Right lobe of liver (tissue), 6 donors: ENCODE data around the gene SLC7A1. TPM values are rescaled to one million over a fixed set of nuclear protein-coding genes. Genes with fewer than 3 reads are reported as not detected.

ENCODE experiments used
- ATAC-seq, 4 donors: fragments of 200-7000 bp; cut with Tn5 transposase; one replicate each; pipeline ENCODE4 v1.9.1; 2020; ENCODE audit warnings: mild to moderate bottlenecking in 4 of 4, moderate library complexity in 4 of 4
- DNase-seq, 3 donors: peaks; one replicate each; pipeline ENCODE4 v3.0.0-alpha.2; 2020
- H3K27ac ChIP-seq, 3 donors: fragments of 200-600 bp; one replicate each; pipeline ENCODE4 v1.8.0; 2022
- H3K27me3 ChIP-seq, 2 donors: fragments of 200-600 bp; one replicate each; pipeline ENCODE4 v1.8.0; 2022
- H3K36me3 ChIP-seq, 4 donors: fragments of 200-600 bp; sonication (generic) in 1 of 4; one replicate each; pipeline versions ENCODE4 v1.5.1 to v1.8.0; 2017 to 2022; ENCODE audit warnings: control low read depth in 1 of 4
- H3K4me1 ChIP-seq, 4 donors: fragments of 200-600 bp; sonication (generic) in 1 of 4; one replicate each; pipeline versions ENCODE4 v1.5.1 to v1.8.0; 2017 to 2022; ENCODE audit warnings: control low read depth in 1 of 4
- H3K4me3 ChIP-seq, 3 donors: fragments of 200-600 bp; one replicate each; pipeline ENCODE4 v1.8.0; 2022
- H3K9me3 ChIP-seq, 4 donors: fragments of 200-600 bp; sonication (generic) in 1 of 4; one replicate each; pipeline versions ENCODE4 v1.5.1 to v1.8.0; 2017 to 2022; ENCODE audit warnings: control low read depth in 1 of 4
- CTCF ChIP-seq, 4 donors: fragments of 200-600 bp in 3 of 4; fragments of 450-650 bp in 1 of 4; IDR thresholded peaks; one replicate each; pipeline versions ENCODE4 v1.5.1 to v1.8.0; 2016 to 2022; ENCODE audit warnings: antibody characterized with exemption in 4 of 4, mild to moderate bottlenecking in 2 of 4
- POLR2A ChIP-seq: fragments of 450-650 bp; IDR thresholded peaks from one replicate; pipeline ENCODE4 v1.6.1; 2017; ENCODE audit warnings: antibody characterized with exemption, mild to moderate bottlenecking
- WGBS: methylation state at CpG from one replicate; pipeline ENCODE4 v1.1.6; 2018; ENCODE audit warnings: low coverage, low lambda C conversion rate; ENCODE audit not compliant: insufficient coverage; ENCODE audit errors: missing lambda C conversion rate; 5-methylcytosine and 5-hydroxymethylcytosine counted together
- intact Hi-C, 2 donors: fragments of 100-400 bp; cut with DNase I; formaldehyde crosslinking; loops; one replicate each; pipeline versions ENCODE4 v1.11.2 to v1.14.1; 2022
- total RNA-seq, 6 experiments: library from RNA; depleted of rRNA in 2 of 6; stranded (reverse); fragments of >200 nt in 2 of 6; fragmentation: NEBNext Ultra II Directional in 3 of 6; extraction: Animal tissue kit (Norgen Biotek cat#: 25700) in 3 of 6; gene quantifications; one replicate each; pipeline versions ENCODE4 v1.1.0 to v1.2.4, GENCODE V29; 2016 to 2023
- donor health status: DM: no; HTN: yes; CAD: no.
- donor health status: DM: no; HTN: no; CAD: no.
- donor health status: DM: no; HTN: no; CAD: no.
- donor health status: DM: no; HTN: yes; CAD: no.
- donor health status: DM: no; HTN: yes; CAD: no.

Gene SLC7A1
- total RNA-seq, 6 experiments from 2014 or later, result 0.70 to 6.5 (median 3.7) TPM

- Histone ChIP-seq H3K36me3 (no peaks in the 10 kb centered on the region), H3K27ac (no peak overlapping the region), H3K4me3 (no peak overlapping the region), H3K9me3 (no peaks in the 10 kb centered on the region), H3K27me3 (no peaks in the 10 kb centered on the region), H3K4me1 (no peaks in the 10 kb centered on the region)
- intact Hi-C loops, result loop anchor here (5.0 to 10.0 kb wide), 3 partner anchors 207 to 610 kb away; no protein-coding TSS in a partner anchor
- ATAC-seq (no peak), DNase-seq (no peak)
- TF ChIP-seq CTCF (IDR thresholded peaks at IDR 0.05) (no peak), POLR2A (no peak)
- 72% methylated on average over 6 of the region's 14 CpGs for WGBS
Observed at GRCh38 chr13:29507356-29507755, 88.1 kb downstream of the SLC7A1 start.

DNA sequence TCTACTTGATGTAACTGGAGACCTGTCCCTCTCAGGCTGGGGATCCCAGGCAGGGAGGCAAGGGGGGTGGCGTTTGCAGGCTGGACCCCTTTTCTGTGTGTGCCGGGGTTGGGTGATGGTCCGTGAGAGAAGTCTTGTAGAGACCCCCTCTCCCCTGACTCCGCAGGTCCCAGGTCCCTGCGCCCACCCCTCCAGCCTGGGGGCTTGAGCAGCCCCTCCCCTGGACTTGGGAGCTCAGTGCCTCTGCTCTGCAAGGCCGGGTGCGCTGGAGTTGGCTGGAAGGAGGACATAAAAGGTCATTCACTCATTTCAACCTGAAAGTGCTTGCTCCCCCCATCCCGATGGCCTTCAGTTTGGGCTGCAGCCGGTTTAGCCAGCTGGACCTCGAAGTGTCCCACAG is 89.5 kb downstream of the SLC7A1 start:
- Histone ChIP-seq H3K27me3 (no peaks in the 10 kb centered on the region), H3K4me1 (no peaks in the 10 kb centered on the region), H3K36me3 (no peaks in the 10 kb centered on the region), H3K27ac (no peak overlapping the region), H3K9me3 (no peaks in the 10 kb centered on the region), H3K4me3 (no peak overlapping the region)
- no peak for ATAC-seq
- intact Hi-C loops, result loop anchor here (5.0 to 10.0 kb wide), 3 partner anchors 209 to 611 kb away; no protein-coding TSS in a partner anchor
- no peak for DNase-seq
- no peak for TF ChIP-seq CTCF (IDR thresholded peaks at IDR 0.05)
- TF ChIP-seq POLR2A, result no peak
- no CpG with 5 or more reads among the region's 10 CpGs for WGBS

DNA sequence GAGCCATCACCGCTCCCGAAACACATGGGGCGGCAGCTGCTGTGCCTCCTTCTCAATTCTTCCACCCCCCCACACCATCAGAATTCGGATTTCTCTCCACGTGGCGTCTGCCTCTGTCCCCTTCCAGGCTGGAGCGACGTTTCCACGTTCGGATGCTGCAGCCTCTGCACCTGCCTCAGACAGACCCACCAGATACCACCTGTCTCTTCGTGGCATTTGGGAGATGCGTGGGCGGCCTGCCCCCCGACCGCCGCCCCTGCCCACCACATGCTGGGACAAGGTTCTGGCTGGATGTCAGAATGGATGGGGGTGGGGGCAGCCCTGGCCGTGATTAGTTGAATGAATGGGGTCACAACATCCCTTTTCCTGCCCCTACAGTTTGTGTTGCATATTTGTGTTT is 90.0 kb downstream of the SLC7A1 start:
- Histone ChIP-seq H3K27me3 (no peaks in the 10 kb centered on the region), H3K36me3 (no peaks in the 10 kb centered on the region), H3K9me3 (no peaks in the 10 kb centered on the region), H3K4me1 (no peaks in the 10 kb centered on the region), H3K27ac (no peak overlapping the region), H3K4me3 (no peak overlapping the region)
- no peak for ATAC-seq
- 65% methylated on average over 6 of the region's 17 CpGs for WGBS
- intact Hi-C loops, result loop anchor here (5.0 to 10.0 kb wide), 3 partner anchors 209 to 612 kb away; no protein-coding TSS in a partner anchor
- TF ChIP-seq POLR2A (no peak), CTCF (IDR thresholded peaks at IDR 0.05) (no peak)
- DNase-seq, result no peak

GRCh38 chr13:29504691-29505090 is 90.8 kb downstream of the SLC7A1 start:
- ATAC-seq, result no peak
- intact Hi-C loops, result loop anchor here (5.0 to 10.0 kb wide), 3 partner anchors 210 to 613 kb away; no protein-coding TSS in a partner anchor

More at GRCh38 chr13:29504691-29505090, 90.8 kb downstream of the SLC7A1 start:
- Histone ChIP-seq H3K4me3 (no peak overlapping the region), H3K36me3 (no peaks in the 10 kb centered on the region), H3K27ac (no peak overlapping the region), H3K9me3 (no peaks in the 10 kb centered on the region), H3K27me3 (no peaks in the 10 kb centered on the region), H3K4me1 (no peaks in the 10 kb centered on the region)
- TF ChIP-seq POLR2A (no peak), CTCF (IDR thresholded peaks at IDR 0.05) (no peak)
- no peak for DNase-seq
- 73% methylated on average over 3 of the region's 15 CpGs for WGBS
